Germinal center (tissue), 1 donor: ENCODE data around the gene EPHA2.

Experiments used
- DNase-seq: peaks from one replicate; pipeline ENCODE4 v3.0.0; 2012; ENCODE audit warnings: mixed read lengths, low spot score

The EPHA2 gene

DNA sequence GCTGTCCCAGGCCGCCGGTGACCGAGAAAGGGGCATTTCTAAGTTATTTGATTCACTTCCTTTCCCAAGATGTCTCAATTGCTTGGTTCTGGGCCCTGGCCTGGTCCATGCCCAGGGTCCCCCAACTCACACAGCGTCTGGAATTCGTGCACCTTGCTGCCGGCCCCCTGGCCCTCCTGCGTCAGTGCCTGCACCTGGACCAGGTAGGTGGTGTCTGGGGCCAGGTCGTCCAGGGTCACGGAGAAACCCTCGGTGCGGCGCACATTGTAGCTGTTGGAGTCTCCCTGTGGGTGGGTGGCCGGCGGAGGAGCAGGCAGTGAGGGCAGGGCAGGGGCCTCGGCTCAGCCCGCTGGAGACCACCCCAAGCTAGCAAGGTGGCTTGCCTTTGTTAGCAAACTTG, 21.0 kb downstream of the EPHA2 start:
- DNase-seq = no peak

DNA sequence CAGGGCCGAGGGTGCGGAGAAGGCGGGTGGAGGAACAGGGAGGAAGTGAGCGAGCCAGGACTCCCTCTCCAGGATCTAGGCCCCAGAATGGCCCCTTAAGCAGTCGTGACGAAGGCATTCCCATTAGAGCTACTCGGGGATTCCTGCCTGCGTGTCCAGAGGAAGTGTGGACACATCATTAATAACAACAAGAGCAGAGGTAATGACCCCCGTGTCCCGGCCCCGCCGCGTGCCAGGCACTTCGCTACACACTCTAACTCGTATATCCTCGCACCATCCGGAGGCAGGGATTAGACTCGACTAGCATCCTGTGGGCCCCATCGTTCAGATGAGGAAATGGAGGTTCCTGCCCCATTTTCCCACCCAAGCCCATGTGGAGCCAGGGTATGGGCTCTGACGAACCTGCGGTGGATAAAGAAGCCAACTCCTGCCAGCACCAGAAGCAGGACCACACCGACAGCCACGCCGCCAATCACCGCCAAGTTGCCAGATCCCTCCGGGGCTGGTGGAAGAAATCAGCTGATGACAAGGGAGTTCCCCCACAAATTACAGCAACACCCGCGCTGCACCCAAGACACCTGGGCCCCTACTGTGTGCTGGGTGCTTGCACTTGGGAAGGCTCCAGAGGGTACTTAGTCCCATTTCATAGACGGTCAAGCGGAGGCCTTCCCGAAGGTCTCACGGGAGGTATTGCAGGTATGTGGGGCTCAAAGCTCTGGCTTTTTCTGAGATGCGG, 21.6 kb downstream of the EPHA2 start:
- DNase-seq = no peak

DNA sequence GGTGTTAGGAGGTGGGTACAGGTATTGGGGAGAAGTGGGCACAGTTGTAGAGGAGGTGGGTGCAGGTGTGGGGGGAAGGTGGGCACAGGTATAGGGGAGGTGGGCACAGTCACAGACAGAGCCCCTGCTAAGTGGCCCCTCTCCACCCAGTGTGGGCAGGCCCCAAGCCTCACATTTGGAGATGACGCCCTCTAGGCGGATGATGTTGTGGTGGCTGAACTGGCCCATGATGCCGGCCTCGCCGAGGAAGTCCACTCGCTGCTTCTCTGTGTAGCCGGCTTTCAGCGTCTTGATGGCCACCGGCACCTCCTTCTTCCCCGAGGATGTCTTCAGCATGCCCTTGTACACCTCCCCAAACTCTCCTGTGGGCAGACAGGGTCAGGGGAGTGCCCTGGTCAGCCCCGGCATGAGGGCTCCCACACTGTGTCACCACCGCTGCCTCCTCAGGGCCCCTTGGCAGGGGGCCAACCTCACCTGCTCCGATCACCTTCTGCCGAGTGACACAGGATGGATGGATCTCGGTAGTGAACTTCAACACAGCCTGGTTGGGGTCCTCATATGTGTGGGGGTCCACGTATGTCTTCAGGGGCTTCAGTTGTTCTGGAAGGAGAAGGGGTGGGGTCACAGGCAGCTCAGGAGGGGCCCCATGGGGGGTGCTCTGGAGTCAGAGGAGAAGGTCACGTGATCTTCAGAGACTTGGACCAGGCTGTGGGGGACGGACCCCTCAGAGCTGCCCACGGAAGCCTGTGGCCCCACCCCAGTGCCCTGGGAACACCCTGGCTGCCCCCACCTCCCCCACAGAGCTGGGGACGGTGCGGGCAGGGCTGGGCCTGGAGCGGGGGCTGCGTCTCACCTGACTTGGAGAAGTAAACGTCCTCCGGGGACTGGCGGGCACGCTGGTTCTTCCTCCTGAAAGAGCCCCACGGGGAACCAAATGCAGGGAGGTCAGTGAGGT, 22.6 kb downstream of the EPHA2 start:
- DNase-seq = no peak

- DNase-seq = no peak
Observed at GRCh38 chr1:16132325-16132785, 23.5 kb downstream of the EPHA2 start.

DNA sequence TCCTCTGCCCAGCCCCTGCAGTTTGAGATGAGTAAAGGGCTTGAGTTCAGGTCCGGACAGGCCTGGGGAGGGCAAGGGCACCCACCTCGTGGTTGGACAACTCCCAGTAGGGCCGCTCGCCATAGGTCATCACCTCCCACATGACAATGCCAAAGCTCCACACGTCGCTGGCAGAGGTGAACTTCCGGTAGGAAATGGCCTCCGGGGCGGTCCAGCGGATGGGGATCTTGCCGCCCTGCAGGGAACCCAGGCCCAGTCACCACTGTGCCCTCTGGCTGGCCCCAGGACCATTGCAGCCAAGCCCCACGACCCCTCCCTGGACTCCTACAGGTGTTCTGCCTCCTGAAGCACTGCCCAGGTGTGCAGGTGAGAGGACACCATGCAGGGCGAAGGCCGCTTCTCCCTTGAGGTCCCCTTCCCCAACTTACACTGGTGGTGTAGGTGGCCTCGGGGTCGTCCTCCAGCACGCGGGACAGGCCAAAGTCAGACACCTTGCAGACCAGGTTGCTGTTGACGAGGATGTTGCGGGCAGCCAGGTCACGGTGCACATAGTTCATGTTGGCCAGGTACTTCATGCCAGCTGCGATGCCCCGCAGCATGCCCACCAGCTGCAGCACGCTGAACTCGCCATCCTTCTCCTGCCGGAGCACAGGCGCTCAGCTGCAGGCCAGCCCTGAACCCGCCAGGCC, 24.1 kb downstream of the EPHA2 start:
- no peak for DNase-seq

DNA sequence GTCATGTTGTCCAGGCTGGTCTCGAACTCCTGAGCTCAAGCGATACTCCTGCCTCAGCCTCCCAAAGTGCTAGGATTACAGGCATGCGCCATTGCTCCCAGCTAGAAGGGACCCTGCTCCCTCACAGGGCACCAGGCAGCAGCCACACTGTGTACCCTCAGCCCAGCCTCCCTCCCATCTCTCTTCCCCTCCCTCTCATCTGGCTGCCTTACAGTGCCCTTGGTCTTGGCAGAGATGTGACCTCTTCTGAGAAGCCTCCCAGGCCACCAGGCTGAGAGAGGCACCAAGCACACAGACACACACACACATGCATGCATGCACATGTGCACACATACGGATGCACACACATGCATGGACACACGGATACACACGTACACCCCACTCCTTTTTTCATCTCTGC, 25.0 kb downstream of the EPHA2 start:
- no peak for DNase-seq

DNA sequence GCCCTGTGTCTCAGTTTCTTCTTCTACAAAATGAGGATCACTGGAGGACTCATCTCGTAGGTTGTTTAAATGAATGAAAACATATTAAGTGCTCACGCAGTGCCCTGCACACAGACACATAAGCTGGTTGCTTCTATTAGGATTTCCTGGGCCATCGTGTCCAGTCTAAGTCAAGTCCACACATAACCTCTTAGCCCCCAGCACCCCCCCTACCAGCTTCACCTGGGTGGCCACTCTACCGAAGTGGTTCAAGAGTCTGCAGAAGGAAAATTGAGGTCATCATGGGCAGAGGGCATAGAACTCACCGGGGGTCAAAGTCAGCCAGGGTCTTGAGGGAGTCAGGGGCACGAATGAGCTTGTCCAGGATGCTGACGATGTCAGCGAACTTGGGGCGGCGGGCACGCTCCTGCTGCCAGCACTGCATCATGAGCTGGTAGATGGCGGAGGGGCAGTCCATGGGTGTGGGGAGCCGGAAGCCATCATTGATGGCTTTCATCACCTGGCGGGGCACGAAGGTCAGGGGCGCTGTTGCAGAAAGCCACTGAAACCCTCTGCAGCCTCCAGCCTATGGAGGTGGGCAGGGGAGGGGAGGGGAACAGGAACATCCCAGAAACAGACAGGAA, 25.8 kb downstream of the EPHA2 start:
- DNase-seq = no peak

DNA sequence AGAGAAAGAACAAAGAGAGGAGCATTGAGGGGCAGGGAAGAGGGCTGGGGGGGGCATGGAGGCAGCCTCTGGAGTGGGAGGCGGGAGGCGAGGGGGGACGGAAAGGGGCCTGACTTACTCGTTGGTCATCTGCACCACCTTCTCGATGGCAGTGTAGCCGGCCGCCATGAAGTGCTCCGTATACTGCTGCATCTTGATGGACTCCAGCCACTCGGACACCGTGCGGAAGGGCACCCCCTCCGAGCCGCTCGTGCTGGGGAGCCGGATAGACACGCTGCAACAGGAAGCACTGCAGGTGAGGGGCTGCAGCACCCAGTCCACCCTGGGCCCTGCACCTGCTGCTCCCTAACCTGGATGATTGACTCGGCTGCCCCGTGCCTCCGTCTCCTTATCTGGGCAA, 26.6 kb downstream of the EPHA2 start:
- DNase-seq = no peak

DNA sequence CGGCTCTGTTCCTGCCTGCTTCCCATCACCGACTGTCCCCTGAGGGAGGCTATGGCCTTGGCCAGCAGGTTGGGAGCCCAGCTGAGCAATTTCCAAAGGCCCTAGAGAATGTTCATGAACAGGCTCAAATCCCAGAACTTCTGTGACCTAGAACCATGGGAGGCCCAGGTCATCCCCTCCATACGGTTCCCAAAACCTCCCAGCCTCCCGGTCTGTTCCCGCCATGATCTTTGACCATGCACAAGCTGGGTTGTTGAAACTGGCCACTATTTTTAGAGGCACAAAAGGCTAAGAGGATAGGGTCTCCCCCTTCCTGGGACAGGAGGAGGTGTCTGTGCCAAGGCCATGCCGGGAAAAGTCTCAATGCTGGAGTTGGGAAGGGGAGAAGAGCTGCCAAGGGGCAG, 27.5 kb downstream of the EPHA2 start:
- DNase-seq = no peak

DNA sequence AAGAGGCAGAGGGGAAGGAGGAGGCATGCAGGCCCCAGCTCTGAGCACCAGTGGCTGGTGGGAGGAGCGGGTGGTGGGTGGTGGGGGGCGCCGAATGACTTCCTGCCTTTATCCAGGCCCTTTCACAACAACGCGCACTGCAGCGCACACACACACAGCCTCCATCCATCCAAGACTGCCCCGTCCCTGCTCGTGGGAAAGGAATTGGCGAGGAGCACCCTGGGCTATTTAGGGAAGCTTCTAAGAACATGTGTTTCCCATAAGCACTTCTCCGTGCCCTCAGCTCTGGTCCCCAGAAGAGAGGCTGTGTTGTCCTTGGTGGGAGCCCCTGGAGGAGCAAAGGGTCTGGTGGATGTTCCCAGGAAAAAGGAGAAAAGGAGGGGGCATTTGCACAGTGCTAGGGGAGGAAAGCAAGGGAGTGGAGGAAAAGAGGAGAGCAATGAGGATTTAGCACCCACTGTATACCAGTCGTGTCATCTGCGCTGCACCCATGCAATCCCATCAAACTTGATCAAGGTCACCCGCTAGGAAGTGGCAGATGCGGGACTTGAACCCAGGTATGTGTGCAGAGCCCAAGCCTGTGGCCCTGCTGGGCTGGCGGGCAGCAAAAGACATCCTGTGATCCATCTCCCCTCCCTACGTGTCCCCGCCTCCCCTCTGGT, 28.1 kb downstream of the EPHA2 start:
- DNase-seq = no peak

DNA sequence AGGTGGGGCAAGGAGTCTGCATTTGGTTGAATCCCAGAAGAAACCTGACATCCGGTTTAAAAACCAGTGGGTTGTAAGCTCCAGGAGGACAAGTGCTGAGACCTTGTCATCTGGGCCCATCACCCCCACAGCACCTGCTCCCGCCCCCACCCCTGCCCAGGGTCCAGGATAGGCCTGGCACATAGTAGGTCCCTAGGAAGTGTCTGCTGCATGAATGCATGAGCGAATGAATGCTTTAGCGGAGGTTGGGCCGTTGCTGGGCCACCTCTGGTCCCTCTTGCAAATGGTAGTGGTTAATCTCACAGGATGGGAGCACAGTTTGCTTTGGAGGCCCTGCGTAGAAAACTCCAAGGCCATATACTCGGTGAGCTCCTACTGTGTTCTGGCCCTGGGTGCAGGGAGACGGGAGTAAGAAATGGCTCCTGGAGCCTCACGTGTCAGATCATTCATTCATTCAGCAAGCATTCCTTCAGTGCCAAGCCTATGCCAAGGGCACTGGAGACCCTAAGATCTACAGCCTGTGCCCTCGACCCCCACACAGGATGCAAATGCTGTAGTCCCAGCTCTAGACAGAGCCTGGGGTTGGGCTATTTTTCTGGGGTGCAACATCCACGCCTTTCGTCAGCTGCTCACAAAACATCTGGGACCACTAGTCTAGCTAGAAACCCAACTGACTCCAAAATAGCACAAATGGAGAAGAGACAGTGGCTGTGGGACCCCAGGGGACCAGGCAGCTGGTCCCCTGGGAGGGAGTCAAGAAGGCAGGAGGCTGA, 28.9 kb downstream of the EPHA2 start:
- DNase-seq = no peak

DNA sequence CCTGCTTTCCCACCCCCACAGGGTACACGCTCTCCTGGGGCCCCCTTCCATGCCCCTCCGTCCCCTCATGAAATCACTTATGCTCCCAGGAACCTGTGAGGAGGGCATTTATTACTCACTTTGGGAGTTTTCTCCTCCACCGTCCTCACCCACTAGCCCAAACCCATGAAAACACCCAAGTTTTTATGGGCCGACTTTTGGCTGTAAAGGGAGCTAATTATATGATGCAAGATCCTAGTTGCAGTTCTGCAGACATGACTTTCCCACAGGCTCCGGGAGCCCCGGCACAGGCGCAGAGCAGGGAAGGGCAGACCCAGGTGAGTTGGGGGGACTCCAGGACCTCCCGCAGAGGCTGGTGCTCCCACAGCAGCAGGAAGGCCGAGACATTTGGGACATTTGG, 29.7 kb downstream of the EPHA2 start:
- DNase-seq = no peak

DNA sequence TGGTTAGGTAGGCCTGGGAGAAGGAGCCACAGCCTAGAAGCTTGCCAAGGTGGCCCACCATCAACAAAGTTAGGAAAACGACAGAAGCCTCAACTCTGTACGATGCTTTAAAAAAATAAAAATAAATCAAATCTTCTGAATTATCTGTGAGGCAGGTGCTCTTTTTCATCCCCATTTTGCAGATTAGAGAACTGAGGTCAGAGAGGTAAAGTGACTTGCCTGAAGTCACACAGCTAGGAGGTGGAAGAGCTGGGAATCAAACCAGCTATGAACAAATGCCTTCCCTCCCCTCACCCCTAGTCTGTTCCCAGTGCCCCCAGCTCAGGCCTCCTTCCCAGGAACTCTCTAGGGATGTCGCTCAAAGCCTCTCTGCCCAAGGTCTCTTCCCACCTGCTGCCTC, 30.4 kb downstream of the EPHA2 start:
- DNase-seq = no peak

GRCh38 chr1:16125088-16125470, 30.8 kb downstream of the EPHA2 start:
- DNase-seq = no peak

- no peak for DNase-seq
Observed at GRCh38 chr1:16124377-16125087, 31.3 kb downstream of the EPHA2 start.

DNA sequence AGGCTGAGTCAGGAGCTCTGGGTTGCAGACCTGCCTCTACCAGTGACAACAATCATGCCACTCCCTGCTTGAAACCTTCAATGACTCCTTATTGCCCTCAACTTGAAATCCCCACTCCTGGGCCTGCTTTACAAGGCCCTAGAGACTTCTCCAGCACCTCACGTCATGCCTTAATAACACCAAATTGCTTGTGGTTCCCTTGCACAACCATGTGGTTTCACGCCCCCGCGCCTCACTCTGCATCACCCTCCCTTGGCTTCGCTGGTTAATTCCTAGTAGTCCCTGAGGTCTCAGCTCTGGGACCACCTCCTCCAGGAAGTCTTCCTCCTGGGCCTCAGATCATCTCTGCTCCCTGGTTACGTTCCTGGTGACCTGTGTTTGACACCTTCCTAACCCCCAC, 33.0 kb downstream of the EPHA2 start:
- no peak for DNase-seq

GRCh38 chr1:16122350-16122881, 33.5 kb downstream of the EPHA2 start:
- DNase-seq = no peak

GRCh38 chr1:16120940-16121410, 34.9 kb downstream of the EPHA2 start:
- no peak for DNase-seq

- no peak for DNase-seq
Observed at GRCh38 chr1:16120407-16120806, 35.5 kb downstream of the EPHA2 start.

- DNase-seq = no peak
Observed at GRCh38 chr1:16119926-16120325, 35.9 kb downstream of the EPHA2 start.
